Spleen (tissue), 11 donors: ENCODE data around the gene C14orf93. TPM values are rescaled to one million over a fixed set of nuclear protein-coding genes. Genes with fewer than 3 reads are reported as not detected.

Source experiments
- DNase-seq: peaks from one replicate; pipeline ENCODE4 v3.0.0-alpha.2; 2020
- H3K27ac ChIP-seq, 8 donors: fragments of 200-600 bp; sonication (generic) in 7 of 8; 1 replicate in 4 of 8; 2 replicates in 4 of 8; pipeline versions ENCODE4 v1.5.0 to v1.8.0; 2016 to 2021; ENCODE audit warnings: inconsistent platforms in 4 of 8, mild to moderate bottlenecking in 4 of 8, moderate library complexity in 1 of 8
- H3K27me3 ChIP-seq, 7 donors: fragments of 200-600 bp; sonication (generic) in 6 of 7; replicated peaks in 1 of 7; 1 replicate in 4 of 7; 2 replicates in 3 of 7; pipeline versions ENCODE4 v1.5.0 to v1.8.0; 2016 to 2021; ENCODE audit warnings: inconsistent platforms in 3 of 7, mild to moderate bottlenecking in 1 of 7
- H3K36me3 ChIP-seq, 6 donors: fragments of 200-600 bp; sonication (generic) in 5 of 6; 1 replicate in 4 of 6; 2 replicates in 2 of 6; pipeline versions ENCODE4 v1.5.0 to v1.8.0; 2016 to 2021; ENCODE audit warnings: inconsistent platforms in 2 of 6
- H3K4me1 ChIP-seq, 6 donors: fragments of 200-600 bp; sonication (generic) in 5 of 6; 1 replicate in 3 of 6; 2 replicates in 3 of 6; pipeline versions ENCODE4 v1.5.0 to v1.8.0; 2016 to 2021; ENCODE audit warnings: inconsistent platforms in 3 of 6
- H3K4me3 ChIP-seq, 8 donors: fragments of 200-600 bp; sonication (generic) in 7 of 8; 1 replicate in 4 of 8; 2 replicates in 4 of 8; pipeline versions ENCODE4 v1.5.0 to v1.8.0; 2016 to 2021; ENCODE audit warnings: inconsistent platforms in 4 of 8, mild to moderate bottlenecking in 4 of 8, moderate library complexity in 2 of 8
- H3K9me3 ChIP-seq, 8 donors: fragments of 200-600 bp; sonication (generic) in 7 of 8; 1 replicate in 4 of 8; 2 replicates in 4 of 8; pipeline versions ENCODE4 v1.5.0 to v1.8.0; 2016 to 2021; ENCODE audit warnings: inconsistent platforms in 4 of 8
- CTCF ChIP-seq, 11 experiments: fragments of 200-600 bp in 7 of 11; fragments of 450-650 bp in 4 of 11; sonication (generic) in 4 of 11; IDR thresholded peaks in 8 of 11; conservative IDR thresholded peaks in 3 of 11; 1 replicate in 7 of 11; 2 replicates in 4 of 11; pipeline versions ENCODE4 v1.4.0 to v1.8.0; 2016 to 2021; ENCODE audit warnings: antibody characterized with exemption in 11 of 11, inconsistent platforms in 4 of 11, mild to moderate bottlenecking in 1 of 11
- POLR2A ChIP-seq, 3 donors: fragments of 450-650 bp; IDR thresholded peaks; one replicate each; pipeline ENCODE4 v1.5.1; 2017; ENCODE audit warnings: antibody characterized with exemption in 3 of 3, mild to moderate bottlenecking in 1 of 3
- POLR2AphosphoS5 ChIP-seq, 3 donors: sonication (generic); formaldehyde crosslinking; IDR thresholded peaks; one replicate each; pipeline ENCODE4 v1.5.1; 2017; ENCODE audit warnings: antibody characterized with exemption in 3 of 3
- WGBS, 5 donors: extraction: QIAGEN DNeasy Blood & Tissue Kit in 3 of 5; methylation state at CpG; one replicate each; pipeline versions ENCODE4 v1.1.5 to v1.1.7; 2013 to 2018; 5-methylcytosine and 5-hydroxymethylcytosine counted together
- intact Hi-C: fragments of 100-400 bp; cut with DNase I; formaldehyde crosslinking; loops from one replicate; pipeline ENCODE4 v1.15.0; 2023; ENCODE audit warnings: low total_unique reads
- polyA plus RNA-seq, 3 donors: library from polyadenylated mRNA; stranded (reverse); fragments of 200-250 nt; gene quantifications; one replicate each; pipeline ENCODE4 v1.2.1, GENCODE V29; 2013
- total RNA-seq, 7 donors: library from RNA; depleted of rRNA in 3 of 7; stranded (reverse); fragments of >200 nt in 3 of 7; fragmentation: NEBNext Ultra II Directional in 4 of 7; extraction: Animal tissue kit (Norgen Biotek cat#: 25700) in 4 of 7; gene quantifications; one replicate each; pipeline versions ENCODE4 v1.1.0 to v1.2.1, GENCODE V29; 2016 to 2021
- donor health status: healthy with polysubstance abuse.
- donor health status: DM: no; HTN: no; CAD: no; lungs with moderate emphysema.
- donor health status: DM: no; HTN: no; CAD: no.
- donor health status: Bipolar disorder and iron deficiency.
- donor health status: healthy.
- donor health status: DM: no; HTN: no; CAD: no.
- donor health status: DM: yes; HTN: yes; CAD: no.

C14orf93 gene
- total and polyA plus RNA-seq, 10 donors = 7.3 to 27.0 (median 10.6) TPM

- H3K4me1 ChIP-seq = peaks cover 7 to 30% (median 20%) of the 10 kb centered on the region in 6 donors
- no peak overlapping the region for H3K4me3 ChIP-seq
- DNase-seq = peak; percentile 94
- TF ChIP-seq POLR2A (IDR thresholded peaks at IDR 0.05) = no peak
- peak in 1 of 3 donors; percentile 63 for TF ChIP-seq POLR2AphosphoS5 (IDR thresholded peaks at IDR 0.05)
- peak; percentile 80 to 95 (median 88) for TF ChIP-seq CTCF (IDR thresholded peaks at IDR 0.05 in 8 of 11, conservative IDR thresholded peaks at IDR 0.05 in 3 of 11)
- H3K36me3 ChIP-seq = peaks cover 0 to 47% (median 5%) of the 10 kb centered on the region in 6 donors
- intact Hi-C loops = no loop called here
- WGBS, 5 donors = 23 to 35% (median 30%) methylated on average over 5 of the region's 5 CpGs
- H3K27ac ChIP-seq = no peak overlapping the region
- no peaks in the 10 kb centered on the region for H3K9me3 ChIP-seq
- peaks cover 0 to 16% (median 10%) of the 10 kb centered on the region in 7 donors for H3K27me3 ChIP-seq
These were observed 23.4 kb downstream of the C14orf93 start for GRCh38 chr14:22986508-22987054.

- DNase-seq = no peak
- Histone ChIP-seq H3K4me1 (peaks cover 13 to 36% (median 26%) of the 10 kb centered on the region in 6 donors), H3K36me3 (peaks cover 0 to 41% (median 5%) of the 10 kb centered on the region in 6 donors), H3K9me3 (no peaks in the 10 kb centered on the region), H3K27me3 (peaks cover 0 to 22% (median 15%) of the 10 kb centered on the region in 7 donors), H3K27ac (no peak overlapping the region), H3K4me3 (no peak overlapping the region)
- intact Hi-C loops = no loop called here
- WGBS, 5 donors = 74 to 87% (median 76%) methylated on average over 2 of the region's 2 CpGs
- no peak for TF ChIP-seq CTCF (IDR thresholded peaks at IDR 0.05 in 8 of 11, conservative IDR thresholded peaks at IDR 0.05 in 3 of 11)
- no peak for TF ChIP-seq POLR2A (IDR thresholded peaks at IDR 0.05)
- no peak for TF ChIP-seq POLR2AphosphoS5 (IDR thresholded peaks at IDR 0.05)
These were observed 23.9 kb downstream of the C14orf93 start for GRCh38 chr14:22985894-22986507.

GRCh38 chr14:22984959-22985658, 24.8 kb downstream of the C14orf93 start:
- WGBS, 5 donors = 89 to 96% (median 96%) methylated on average over 6 of the region's 6 CpGs
- no peak overlapping the region for H3K27ac ChIP-seq
- peaks cover 0 to 31% (median 23%) of the 10 kb centered on the region in 7 donors for H3K27me3 ChIP-seq
- H3K4me3 ChIP-seq = no peak overlapping the region
- DNase-seq = no peak
- peaks cover 0 to 33% (median 5%) of the 10 kb centered on the region in 6 donors for H3K36me3 ChIP-seq
- no peaks in the 10 kb centered on the region for H3K9me3 ChIP-seq
- intact Hi-C loops = no loop called here
- TF ChIP-seq POLR2AphosphoS5 (IDR thresholded peaks at IDR 0.05) = no peak
- peak in 2 of 11 experiments; percentile 3 to 9 for TF ChIP-seq CTCF (IDR thresholded peaks at IDR 0.05 in 8 of 11, conservative IDR thresholded peaks at IDR 0.05 in 3 of 11)
- TF ChIP-seq POLR2A (IDR thresholded peaks at IDR 0.05) = no peak
- H3K4me1 ChIP-seq = peaks cover 13 to 44% (median 34%) of the 10 kb centered on the region in 6 donors
